Stimulated activated CD4-positive, alpha-beta T cell treated with anti-CD3 and anti-CD28 coated beads, Interleukin-1b, Interleukin-23, amount 100 ng/mL, for 4 hours (primary cell): ENCODE data around the gene NEFH.
"Not testable (repeated sequence)": the region's sequence is repeated elsewhere in the genome, so short reads cannot be mapped to it uniquely, and the experiment has no call there.

Source experiments
- DNase-seq, 2 donors: peaks; one replicate each; pipeline ENCODE4 v3.0.0-alpha.2; 2020; ENCODE audit warnings: low read depth in 2 of 2

NEFH gene

GRCh38 chr22:29461263-29461662 is 18.8 kb upstream of the NEFH start:
- DNase-seq: no peak

- DNase-seq: no peak
Measured at GRCh38 chr22:29463629-29464028, 16.4 kb upstream of the NEFH start.

GRCh38 chr22:29464581-29464980 is 15.4 kb upstream of the NEFH start:
- no peak for DNase-seq

GRCh38 chr22:29469755-29470154 is 10.3 kb upstream of the NEFH start:
- no peak for DNase-seq

- DNase-seq: peak; percentile 57
Measured at GRCh38 chr22:29470159-29470855, 9.7 kb upstream of the NEFH start.

GRCh38 chr22:29473001-29473400 is 7.0 kb upstream of the NEFH start:
- no peak for DNase-seq

GRCh38 chr22:29475550-29475949 is 4.5 kb upstream of the NEFH start:
- no peak for DNase-seq

- DNase-seq: no peak
Measured at GRCh38 chr22:29476116-29476515, 3.9 kb upstream of the NEFH start.

GRCh38 chr22:29477723-29478318 is 2.2 kb upstream of the NEFH start:
- no peak for DNase-seq

- DNase-seq: no peak
Measured at GRCh38 chr22:29478326-29479276, 1.4 kb upstream of the NEFH start.

GRCh38 chr22:29480262-29480511 is 169 bp downstream of the NEFH start:
- DNase-seq: no peak

- DNase-seq: peak in 1 of 2 donors; percentile 1
Measured at GRCh38 chr22:29480512-29481264, 670 bp downstream of the NEFH start.

- DNase-seq: no peak
Measured at GRCh38 chr22:29481265-29482000, 1.4 kb downstream of the NEFH start.

GRCh38 chr22:29482253-29482652 is 2.2 kb downstream of the NEFH start:
- no peak for DNase-seq

GRCh38 chr22:29482726-29483125 is 2.7 kb downstream of the NEFH start:
- no peak for DNase-seq

- no peak for DNase-seq
Measured at GRCh38 chr22:29483254-29483653, 3.2 kb downstream of the NEFH start.

- DNase-seq: no peak
Measured at GRCh38 chr22:29484642-29485041, 4.6 kb downstream of the NEFH start.

- DNase-seq: no peak
Measured at GRCh38 chr22:29485448-29485847, 5.4 kb downstream of the NEFH start.

GRCh38 chr22:29487426-29487986 is 7.5 kb downstream of the NEFH start:
- no peak for DNase-seq

GRCh38 chr22:29489127-29489780 is 9.2 kb downstream of the NEFH start:
- DNase-seq: not testable (repeated sequence)

GRCh38 chr22:29491012-29491411 is 11.0 kb downstream of the NEFH start:
- DNase-seq: no peak
